ENCODE data around the gene GPR78.
"Not testable (repeated sequence)": the region's sequence is repeated elsewhere in the genome, so short reads cannot be mapped to it uniquely, and the experiment has no call there.

GRCh38 chr4:8576591-8576990, 3.6 kb upstream of the GPR78 start:
- TF ChIP-seq EZH2 (IDR thresholded peaks at IDR 0.05); POLR2AphosphoS5 (IDR thresholded peaks at IDR 0.05; ENCODE audit: borderline replicate concordance, low read depth, low read length); FOXP2 (optimal IDR thresholded peaks at IDR 0.05; ENCODE audit: control extremely low read depth, extremely low read length, insufficient read depth): not testable (repeated sequence)
